HG03432 (cell line): ENCODE measurements around the gene NRG3.

ENCODE experiments used
- ATAC-seq: cut with Tn5 transposase; IDR thresholded peaks from one replicate; pipeline ENCODE4 v1.9.1; 2021; ENCODE audit warnings: mild to moderate bottlenecking, moderate library complexity; ENCODE audit not compliant: unreplicated experiment

NRG3 gene

DNA sequence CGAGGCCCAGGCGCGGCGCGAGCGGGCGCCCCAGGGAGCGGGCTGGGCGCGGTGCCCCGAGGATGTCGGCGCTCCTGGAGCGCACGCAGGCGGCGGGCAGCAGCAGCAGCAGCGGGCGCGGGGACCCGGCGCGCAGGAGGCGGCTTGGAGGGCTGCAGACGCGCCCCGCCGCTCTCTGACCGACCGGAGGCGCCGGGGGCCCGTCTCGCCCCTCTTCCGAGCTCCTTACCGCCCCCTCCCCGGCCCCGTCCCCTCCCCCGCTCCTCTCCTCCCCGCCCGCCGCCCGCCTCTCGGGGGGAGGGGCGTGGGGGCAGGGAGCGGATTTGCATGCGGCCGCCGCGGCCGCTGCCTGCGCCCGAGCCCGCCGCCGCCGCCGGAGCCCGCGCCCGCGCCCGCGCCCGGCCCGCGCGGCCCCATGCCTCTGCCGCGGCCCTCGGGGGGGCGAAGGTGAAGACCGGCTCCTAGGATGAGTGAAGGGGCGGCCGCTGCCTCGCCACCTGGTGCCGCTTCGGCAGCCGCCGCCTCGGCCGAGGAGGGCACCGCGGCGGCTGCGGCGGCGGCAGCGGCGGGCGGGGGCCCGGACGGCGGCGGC, at the start of gene NRG3:
TSS of gene NRG3 (plus strand) at position 320 of the 592 bp plus-strand sequence.
- ATAC-seq, result peak; percentile 29

DNA sequence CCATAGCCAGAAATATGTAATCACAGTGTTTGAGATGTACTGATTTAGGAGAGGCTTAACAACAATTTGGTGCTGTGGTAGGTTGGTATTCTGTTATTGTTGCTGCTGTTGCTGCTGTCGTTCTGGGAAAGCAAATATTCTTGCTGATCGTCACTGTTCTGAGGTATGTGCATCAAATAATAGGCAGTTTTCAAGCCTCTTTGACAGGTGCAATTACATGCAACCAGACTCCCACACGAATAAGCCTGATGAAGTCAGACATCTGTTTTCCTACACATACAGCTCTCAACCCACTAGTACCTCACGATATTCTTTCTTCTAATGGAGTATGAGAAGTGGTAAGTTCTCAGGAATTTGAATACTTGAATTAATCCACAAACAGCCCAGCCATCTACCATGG, 46.7 kb upstream of the NRG3 start:
- no peak for ATAC-seq

DNA sequence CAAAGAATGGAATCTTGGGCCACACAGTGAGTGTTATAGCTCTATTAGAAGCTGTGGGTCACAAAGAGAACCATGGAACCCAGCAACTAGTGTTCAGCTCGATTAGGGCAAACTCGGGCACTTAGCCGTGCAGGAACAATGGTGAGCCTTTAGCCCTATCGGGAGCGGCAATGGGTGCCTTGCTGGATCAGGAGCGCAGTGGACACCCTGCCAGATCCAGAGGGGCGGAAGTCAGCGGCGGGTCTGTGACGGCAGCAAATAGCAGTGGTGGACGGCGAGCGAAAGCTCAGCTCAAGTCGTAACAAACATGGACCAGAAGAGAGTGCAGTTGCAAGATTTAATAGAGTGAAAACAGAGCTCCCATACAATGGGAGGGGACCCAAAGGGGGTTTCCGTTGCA, 43.9 kb upstream of the NRG3 start:
- ATAC-seq, result no peak

DNA sequence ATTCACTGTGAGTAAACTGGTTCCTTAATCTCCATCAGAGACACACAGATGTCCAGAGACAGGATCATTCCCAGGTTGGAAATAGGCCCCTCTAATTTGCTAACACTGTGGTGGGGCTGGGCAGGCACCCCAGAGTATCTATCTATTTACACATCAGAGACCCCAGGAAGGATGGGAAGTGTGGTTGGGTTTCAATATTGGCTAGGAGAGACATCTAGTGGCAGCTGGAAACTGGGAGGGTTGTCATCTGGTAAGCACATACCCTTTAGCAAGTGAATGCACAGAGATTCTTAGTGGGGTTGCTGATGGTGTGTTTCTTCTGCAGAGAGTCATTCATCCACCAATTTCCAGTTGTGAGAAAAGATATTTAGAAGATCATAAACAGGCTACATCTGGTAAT, 36.0 kb upstream of the NRG3 start:
- ATAC-seq, result no peak

DNA sequence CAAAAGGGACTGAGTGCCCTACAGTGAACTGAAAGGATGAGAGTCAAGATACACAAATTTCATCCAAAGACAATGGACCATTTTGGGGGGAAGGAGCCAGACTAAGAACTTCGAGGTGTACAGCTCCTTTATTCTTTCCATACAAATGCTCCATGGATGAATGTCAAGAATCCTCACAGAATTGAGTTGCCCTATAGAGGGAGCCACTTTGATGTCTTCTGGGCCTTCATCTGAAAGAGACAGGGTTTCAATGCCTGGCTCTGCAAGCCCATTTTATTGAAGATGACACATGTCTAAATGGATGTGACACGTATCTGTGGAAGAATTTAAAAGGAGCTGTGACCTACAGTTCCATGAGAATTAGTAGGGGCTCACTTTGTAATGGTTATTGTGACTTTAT, 32.0 kb upstream of the NRG3 start:
- ATAC-seq, result no peak

DNA sequence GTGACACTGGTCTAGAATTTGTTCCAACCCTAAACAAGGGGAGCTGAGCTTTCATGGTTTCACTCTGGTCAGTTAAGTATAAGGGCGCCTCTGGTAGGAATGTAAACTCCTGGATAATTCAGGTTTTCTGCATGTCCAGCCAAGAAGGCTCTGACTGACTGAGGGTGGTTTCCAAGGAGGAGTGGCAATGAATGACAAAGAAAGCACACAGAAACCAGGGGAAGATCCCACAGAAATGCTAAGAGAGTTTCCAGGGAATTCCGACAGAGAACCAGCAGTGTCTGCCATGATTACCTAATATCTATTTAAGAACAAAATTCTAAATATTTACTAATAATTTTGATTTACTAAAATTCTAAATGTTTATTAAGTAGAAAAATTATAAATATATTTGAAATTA, 27.3 kb upstream of the NRG3 start:
- ATAC-seq, result no peak

DNA sequence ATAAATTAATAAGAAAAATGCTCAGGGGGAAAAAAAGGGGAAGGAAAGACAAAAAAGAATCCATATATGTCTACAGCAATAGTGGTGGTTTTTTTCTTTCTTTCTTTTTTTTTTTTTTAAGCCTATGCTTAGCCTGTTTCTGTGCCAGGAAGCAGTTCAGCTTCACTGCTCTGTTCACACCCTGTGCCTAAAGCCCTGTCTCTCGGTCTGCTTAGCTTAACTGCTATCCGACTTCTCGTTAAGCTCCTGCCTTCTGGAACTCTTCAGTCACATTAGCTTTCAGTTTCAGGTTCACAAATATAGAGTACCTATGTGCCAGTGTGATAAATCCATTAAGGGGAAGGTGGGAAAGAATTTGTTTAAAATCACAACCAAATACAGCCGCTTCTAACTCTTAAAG, 26.5 kb upstream of the NRG3 start:
- ATAC-seq, result peak; percentile 60

DNA sequence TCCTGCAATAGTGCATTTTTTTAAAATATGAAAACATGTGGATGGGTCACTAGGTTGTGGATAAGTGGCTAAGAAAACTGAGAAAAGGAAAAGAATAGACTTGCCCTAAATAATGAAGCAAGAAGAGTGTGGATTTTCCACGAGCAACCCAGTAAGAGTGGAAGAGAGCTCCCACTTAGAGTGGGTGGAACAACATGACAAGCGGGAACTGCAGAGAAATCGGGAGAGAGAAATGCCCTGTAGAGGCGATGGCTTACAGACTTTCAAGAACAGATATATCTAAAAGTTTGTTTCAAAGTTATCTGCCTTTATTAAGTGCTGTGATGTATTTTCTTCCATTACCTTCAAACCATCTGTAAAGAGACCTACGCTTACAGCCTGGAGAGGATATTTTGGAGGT, 26.1 kb upstream of the NRG3 start:
- no peak for ATAC-seq

DNA sequence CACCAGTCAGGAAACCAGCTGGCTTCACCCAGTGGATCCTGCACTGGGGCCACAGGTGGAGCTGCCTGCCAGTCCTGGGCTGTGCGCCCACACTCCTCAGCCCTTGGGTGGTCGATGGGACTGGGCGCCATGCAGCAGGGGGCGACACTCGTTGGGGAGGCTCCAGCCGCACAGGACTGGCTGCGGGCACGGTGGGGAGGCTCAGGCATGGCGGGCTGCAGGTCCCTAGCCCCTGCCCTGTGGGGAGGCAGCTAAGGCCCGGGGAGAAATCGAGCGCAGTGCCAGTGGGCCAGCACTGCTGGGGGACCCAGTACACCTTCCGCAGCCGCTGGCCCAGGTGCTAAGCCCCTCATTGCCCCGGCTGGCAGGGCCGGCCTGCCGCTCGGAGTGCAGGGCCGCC, 12.4 kb upstream of the NRG3 start:
- no peak for ATAC-seq

DNA sequence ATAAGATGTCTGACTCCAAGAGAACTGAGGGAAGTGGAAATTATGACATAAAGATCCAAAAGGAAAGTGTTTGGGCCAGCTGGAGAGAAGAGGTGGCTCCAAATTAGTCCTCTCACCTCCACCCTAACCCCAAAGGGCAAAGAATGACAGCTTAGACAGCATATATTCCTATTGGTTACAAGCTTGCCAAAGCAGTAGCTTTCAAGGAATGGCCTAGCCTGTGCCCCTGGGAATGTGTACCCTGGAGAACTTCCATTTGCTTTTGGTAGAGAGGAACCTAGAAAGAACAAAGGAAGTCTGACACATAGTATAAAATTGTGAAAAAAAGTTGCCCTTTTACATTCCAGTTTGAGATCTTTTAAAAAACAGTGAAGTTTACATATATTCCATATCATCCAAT, 11.2 kb upstream of the NRG3 start:
- no peak for ATAC-seq

DNA sequence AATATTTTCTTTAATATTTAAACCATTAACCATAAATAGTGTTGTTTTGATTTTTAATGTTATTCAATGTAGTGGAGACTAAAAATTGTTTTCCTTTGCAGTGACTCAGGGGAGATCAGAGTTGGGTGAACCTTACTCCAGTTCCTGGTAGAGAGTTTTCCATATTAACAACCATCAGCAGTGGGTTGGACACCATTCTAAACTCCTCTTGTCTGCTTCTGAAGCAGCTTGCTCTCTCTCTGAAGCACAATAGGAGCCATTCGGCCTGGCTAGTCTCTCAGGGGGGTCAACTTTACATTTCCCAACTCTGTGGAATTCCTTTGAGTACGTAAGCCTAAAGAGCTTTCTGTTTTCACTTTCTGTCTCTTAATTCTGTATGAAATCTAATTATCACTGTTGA, 9.4 kb upstream of the NRG3 start:
- ATAC-seq, result no peak

DNA sequence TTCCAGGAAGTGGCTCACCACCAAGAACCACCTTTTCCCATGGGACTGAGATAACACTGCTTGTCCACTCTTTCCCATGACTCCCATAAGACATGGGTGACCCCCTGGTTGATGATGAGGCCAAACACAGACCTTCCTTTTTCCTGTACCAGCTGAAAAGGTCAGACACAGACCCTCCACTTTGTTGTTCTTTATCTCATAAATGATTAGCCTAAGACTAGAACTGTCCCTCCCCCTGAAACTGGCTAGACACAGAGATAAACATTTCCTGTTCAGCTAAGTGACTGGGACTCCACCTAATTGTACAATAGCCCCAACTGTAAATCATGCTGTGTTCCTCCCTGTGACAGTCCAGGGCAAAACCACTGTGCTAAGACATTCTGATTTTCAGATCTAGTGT, 8.2 kb upstream of the NRG3 start:
- peak; percentile 99 for ATAC-seq

DNA sequence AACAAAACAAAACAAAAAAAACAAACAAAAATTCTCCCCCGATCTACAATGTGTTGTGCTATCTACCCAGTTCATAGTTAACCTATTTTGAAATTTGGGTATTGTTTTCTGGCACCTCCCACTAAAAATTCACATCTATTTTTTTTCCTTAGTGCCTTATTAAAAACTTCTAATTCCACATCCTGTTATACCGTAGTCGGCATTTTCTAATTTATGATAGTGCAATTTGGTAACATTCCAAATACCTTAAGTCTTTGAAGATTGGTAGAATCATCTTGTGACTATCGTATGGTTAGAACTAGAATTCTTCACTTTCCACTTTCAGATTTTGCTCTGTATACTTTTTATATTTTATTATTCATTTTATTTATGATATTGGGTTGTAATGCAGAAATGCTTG, 4.5 kb upstream of the NRG3 start:
- no peak for ATAC-seq

DNA sequence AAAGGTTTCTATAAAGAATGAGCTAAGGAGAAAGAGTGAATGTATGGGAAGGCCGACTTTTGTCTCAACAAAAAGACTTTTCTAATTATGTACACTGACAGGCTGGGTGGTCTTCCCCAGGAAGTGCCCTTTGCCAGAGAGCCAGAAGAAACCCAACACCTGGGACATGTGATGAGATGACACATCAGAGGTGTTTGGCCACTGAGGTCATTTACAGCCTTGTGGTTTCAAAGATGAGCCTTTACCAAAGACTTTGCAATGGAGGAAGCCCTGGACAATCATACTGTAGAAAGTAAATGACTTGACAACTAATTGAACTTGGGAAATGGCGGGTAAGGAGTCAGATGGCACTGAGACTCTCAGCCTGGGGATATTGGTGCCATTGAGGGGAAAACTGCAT, 3.4 kb upstream of the NRG3 start:
- no peak for ATAC-seq

DNA sequence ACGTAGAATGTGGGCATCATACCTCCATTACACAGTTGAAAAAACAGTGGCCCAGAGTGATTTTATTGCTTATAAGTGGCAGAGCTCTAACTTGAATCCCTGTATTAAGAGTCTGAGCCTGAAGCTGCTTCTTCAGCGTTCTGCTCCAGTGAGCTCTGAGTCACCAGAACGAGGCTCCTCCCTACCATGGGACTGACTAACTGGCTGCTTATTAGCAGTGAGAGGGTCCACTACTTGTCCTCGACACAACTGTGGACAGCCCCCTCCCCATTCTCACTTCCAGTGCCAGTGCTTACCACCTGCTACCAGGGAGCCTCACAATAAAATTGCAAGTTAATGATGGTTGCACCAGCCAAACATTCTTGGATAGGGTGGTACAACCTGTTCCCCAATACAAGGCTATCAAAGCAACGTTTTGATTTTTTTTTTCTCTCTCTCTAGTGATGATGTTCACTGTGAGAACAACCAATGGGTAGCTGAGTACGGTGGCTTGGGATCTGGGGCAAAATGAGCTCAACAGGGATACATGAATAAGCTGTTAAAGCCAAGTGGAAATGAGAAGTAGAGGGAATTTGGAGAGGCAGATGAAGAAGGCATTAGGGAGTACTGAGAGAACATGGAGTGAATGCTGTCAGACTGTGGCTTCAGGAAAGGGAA, 2.7 kb upstream of the NRG3 start:
- no peak for ATAC-seq

DNA sequence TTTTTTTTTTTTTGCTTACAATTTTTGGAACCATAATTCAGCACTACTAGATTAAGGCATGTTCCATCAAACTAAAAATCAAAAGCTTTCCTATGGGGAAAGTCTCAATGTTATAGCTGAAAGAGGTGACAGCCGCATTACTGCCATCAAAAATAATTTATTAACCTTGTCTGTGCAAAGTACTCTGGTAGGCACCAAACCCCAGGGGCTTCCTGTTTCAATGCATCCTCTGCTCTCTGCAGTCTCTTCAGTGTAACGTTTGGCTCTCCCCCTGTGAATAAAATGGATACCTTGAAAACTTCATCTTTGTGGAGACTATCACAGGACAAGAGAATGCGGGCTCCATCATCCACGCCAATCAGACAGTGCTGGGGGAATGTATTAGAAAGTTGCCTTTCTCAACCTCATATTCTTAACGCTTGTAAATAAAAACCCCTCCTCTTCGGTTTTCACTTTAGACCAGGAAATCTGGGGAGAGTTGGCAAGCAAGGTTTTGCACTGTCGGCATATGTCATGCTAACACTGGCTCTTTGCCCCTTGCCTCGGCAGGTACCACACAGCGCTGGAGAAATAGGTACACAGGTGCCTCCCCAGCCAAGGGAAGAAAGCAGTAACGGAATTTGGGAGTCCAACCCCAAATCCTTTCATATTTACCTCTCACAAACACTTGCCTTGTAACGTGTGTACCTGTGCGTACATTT, 1.6 kb upstream of the NRG3 start:
- no peak for ATAC-seq

DNA sequence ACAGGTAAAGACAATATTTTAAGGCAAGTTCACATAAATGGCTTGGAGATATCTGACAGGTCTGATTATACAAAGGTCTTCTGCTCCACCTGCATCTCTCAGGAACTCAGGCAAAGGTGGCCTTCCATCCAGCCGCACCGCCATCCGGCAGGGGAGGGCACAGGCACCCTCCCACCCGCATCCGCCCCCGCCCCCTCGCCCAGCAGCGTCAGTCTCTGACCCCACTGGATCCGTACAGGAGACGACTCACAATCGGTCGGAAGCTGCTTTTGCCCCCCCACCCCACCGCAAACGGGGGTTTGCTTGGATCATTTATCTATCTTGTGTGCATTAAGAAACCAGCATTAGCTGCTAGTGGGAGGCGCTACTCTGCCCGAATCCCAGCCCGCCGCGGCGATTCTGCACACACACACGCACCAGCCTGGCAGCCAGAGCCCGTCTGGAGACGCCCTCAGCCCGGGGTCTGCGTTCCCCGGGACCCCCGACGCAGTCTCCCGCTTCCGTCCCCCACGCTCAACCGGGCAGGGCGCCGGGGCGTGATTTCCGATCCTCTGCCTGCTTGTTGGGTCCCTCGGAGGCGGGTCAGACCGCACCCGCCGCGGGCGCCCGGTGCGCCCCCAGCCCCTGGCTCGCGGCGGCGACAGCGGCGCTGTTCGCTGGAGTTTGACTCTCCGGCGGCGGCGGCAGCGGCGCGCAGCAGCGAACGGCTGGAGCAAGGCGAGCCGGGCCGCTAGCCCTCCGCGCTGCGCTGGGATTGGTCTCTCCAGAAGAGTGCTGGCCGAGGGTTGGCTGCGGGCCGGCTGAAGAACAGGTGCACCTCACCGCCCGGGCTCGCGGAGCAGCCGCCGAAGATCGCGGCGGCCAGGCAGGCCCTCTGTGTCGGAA, 820 bp upstream of the NRG3 start:
- peak; percentile 57 for ATAC-seq

DNA sequence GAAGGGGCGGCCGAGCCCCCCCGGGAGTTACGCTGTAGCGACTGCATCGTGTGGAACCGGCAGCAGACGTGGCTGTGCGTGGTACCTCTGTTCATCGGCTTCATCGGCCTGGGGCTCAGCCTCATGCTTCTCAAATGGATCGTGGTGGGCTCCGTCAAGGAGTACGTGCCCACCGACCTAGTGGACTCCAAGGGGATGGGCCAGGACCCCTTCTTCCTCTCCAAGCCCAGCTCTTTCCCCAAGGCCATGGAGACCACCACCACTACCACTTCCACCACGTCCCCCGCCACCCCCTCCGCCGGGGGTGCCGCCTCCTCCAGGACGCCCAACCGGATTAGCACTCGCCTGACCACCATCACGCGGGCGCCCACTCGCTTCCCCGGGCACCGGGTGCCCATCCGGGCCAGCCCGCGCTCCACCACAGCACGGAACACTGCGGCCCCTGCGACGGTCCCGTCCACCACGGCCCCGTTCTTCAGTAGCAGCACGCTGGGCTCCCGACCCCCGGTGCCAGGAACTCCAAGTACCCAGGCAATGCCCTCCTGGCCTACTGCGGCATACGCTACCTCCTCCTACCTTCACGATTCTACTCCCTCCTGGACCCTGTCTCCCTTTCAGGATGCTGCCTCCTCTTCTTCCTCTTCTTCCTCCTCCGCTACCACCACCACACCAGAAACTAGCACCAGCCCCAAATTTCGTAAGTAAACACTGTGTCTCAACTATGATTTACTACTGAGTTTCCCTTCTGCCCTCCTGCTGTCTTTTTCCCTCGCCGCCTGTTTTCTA, 666 bp downstream of the NRG3 start:
- no peak for ATAC-seq

DNA sequence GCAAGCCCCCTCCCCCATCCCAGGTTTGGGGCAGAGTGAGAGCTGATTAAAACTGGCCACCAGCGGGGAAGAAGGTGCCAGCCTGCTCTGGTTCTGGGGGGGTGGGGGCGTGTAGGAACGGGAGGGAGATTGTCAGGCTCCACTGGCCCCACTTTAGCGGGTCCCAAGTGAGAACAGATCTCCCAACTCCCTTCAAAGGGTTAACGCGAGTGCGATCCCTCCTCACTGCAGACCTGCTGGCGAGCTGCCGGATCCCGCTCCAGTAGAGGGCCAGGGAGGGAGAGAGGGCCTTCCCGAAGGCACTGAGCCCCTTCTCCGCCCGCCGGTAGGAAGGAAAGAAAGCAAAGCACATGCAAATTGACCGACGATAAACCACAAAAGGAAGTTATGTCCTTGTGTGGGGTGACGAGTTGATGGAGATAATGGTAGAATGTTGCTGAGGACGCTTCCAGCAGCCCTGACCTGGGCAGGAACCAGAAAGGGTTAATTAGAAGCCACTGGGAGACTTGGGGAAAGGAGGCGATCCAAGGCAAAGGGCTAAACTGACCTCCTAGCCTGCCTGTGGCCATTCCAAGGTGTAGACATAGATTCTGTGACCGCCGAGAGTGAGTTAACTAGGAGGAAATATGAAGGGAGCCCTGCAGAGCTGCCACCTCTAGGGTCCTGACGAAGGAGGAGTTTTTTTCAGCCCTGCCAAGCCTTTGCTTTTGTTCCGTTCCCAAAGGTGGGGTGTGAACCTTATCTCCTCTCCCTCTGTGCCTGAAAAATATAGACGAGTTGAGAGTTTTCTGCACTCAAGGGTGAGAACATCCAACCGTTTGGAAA, 1.5 kb downstream of the NRG3 start:
- ATAC-seq, result no peak

DNA sequence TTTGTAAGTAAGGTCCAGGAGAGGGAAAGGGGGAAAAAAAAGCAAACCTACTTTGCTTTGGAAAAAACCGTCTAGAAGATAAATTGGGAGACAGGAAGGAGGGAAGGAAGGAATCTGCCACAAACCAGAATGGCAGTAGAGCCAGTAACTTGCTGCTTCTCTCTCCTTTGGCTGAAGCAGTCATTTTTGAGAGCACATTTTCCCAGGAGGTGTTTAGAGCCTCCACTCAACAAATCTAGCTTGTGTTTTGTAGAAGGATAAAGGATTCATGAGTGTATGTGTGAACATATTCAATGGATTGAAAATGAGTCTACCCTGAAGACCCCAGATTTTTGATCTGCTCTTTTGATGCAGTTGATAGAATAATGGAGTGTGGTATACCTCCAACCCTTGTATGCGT, 2.6 kb downstream of the NRG3 start:
- ATAC-seq, result no peak
